Neural cell (in vitro differentiated cells): ENCODE measurements around the gene DGKA. TPM values are rescaled to one million over a fixed set of nuclear protein-coding genes. Genes with fewer than 3 reads are reported as not detected.

ENCODE experiments used
- H2AFZ ChIP-seq: fragments of 200-600, 300-800 bp; sonication (generic), shearing (Covaris generic); 2 replicates; pipeline ENCODE4 v1.6.0; 2014; ENCODE audit warnings: low read depth, mild to moderate bottlenecking, antibody characterized with exemption, low read length, moderate library complexity
- H3F3A ChIP-seq: fragments of 200-600 bp; shearing (Covaris generic); 2 replicates; pipeline ENCODE4 v1.6.1; 2016; ENCODE audit warnings: mild to moderate bottlenecking, moderate library complexity, mixed read lengths, antibody characterized with exemption, low read length; ENCODE audit not compliant: insufficient read depth, poor library complexity, severe bottlenecking
- H3K27ac ChIP-seq: fragments of 200-600, 300-800 bp; sonication (generic), shearing (Covaris generic); 2 replicates; pipeline ENCODE4 v1.5.1; 2014; ENCODE audit warnings: mild to moderate bottlenecking, low read length, moderate library complexity
- H3K27me3 ChIP-seq: fragments of 300-800, 200-600 bp; sonication (generic), shearing (Covaris generic); 2 replicates; pipeline ENCODE4 v1.6.0; 2014; ENCODE audit warnings: mild to moderate bottlenecking, low read depth, low read length, moderate library complexity; ENCODE audit not compliant: insufficient read depth
- H3K36me3 ChIP-seq: fragments of 300-800, 200-600 bp; sonication (generic), shearing (Covaris generic); 2 replicates; pipeline ENCODE4 v1.5.1; 2014; ENCODE audit warnings: mild to moderate bottlenecking, antibody characterized with exemption, low read length, moderate library complexity; ENCODE audit not compliant: insufficient read depth
- H3K4me2 ChIP-seq: fragments of 300-800, 200-600 bp; sonication (generic), shearing (Covaris generic); 2 replicates; pipeline ENCODE4 v1.6.0; 2014; ENCODE audit warnings: mild to moderate bottlenecking, low read length
- H3K4me3 ChIP-seq: fragments of 300-800, 200-600 bp; sonication (generic), shearing (Covaris generic); 2 replicates; pipeline ENCODE4 v1.5.1; 2014; ENCODE audit warnings: mild to moderate bottlenecking, low read length, moderate library complexity
- H3K79me2 ChIP-seq: fragments of 200-600 bp; shearing (Covaris generic); replicated peaks from 2 replicates; pipeline ENCODE4 v1.6.0; 2014; ENCODE audit warnings: mild to moderate bottlenecking, low read length, moderate library complexity; ENCODE audit not compliant: insufficient read depth
- H3K9ac ChIP-seq: fragments of 300-800, 200-600 bp; sonication (generic), shearing (Covaris generic); 2 replicates; pipeline ENCODE4 v1.6.1; 2016; ENCODE audit warnings: mild to moderate bottlenecking, low read length, mixed read lengths
- H3K9me2 ChIP-seq: fragments of 200-600 bp; shearing (Covaris generic); 2 replicates; pipeline ENCODE4 v1.6.1; 2016; ENCODE audit warnings: mild to moderate bottlenecking, low read length, mixed read lengths; ENCODE audit not compliant: insufficient read depth
- H3K9me3 ChIP-seq: fragments of 200-600, 300-800 bp; sonication (generic), shearing (Covaris generic); 2 replicates; pipeline ENCODE4 v1.6.1; 2016; ENCODE audit warnings: mild to moderate bottlenecking, mixed run types, low read length, moderate library complexity, mixed read lengths
- H4K20me1 ChIP-seq: fragments of 200-600 bp; shearing (Covaris generic); 2 replicates; pipeline ENCODE4 v1.6.1; 2016; ENCODE audit warnings: mild to moderate bottlenecking, mixed run types; ENCODE audit not compliant: insufficient read depth
- CTCF ChIP-seq: fragments of 450-650 bp; IDR thresholded peaks from 2 replicates; pipeline ENCODE4 v1.5.1; 2014; ENCODE audit warnings: antibody characterized with exemption, mild to moderate bottlenecking, moderate library complexity; ENCODE audit not compliant: poor library complexity, severe bottlenecking
- EP300 ChIP-seq: fragments of 450-650 bp; conservative IDR thresholded peaks from 2 replicates; pipeline ENCODE4 v1.6.1; 2014; ENCODE audit warnings: antibody characterized with exemption, mild to moderate bottlenecking, moderate library complexity; ENCODE audit not compliant: poor library complexity, severe bottlenecking
- EZH2 ChIP-seq: fragments of 200-600, 300-800 bp; shearing (Covaris generic), sonication (generic); IDR thresholded peaks from 2 replicates; pipeline ENCODE4 v1.6.1; 2014; ENCODE audit warnings: antibody characterized with exemption, low read length, borderline replicate concordance, mild to moderate bottlenecking; ENCODE audit not compliant: insufficient read depth, poor library complexity, severe bottlenecking
- MXI1 ChIP-seq: fragments of 450-650 bp; conservative IDR thresholded peaks from 2 replicates; pipeline ENCODE4 v1.6.1; 2014; ENCODE audit warnings: antibody characterized with exemption, mild to moderate bottlenecking; ENCODE audit not compliant: poor library complexity, severe bottlenecking
- POLR2AphosphoS5 ChIP-seq: IDR thresholded peaks from 2 replicates; pipeline ENCODE4 v1.6.1; 2012
- RAD21 ChIP-seq: fragments of 450-650 bp; conservative IDR thresholded peaks from 2 replicates; pipeline ENCODE4 v1.6.1; 2014; ENCODE audit warnings: antibody characterized with exemption, mild to moderate bottlenecking, moderate library complexity
- REST ChIP-seq: IDR thresholded peaks from 2 replicates; pipeline ENCODE4 v1.6.1; 2012; ENCODE audit warnings: borderline replicate concordance
- SMC3 ChIP-seq: fragments of 450-650 bp; conservative IDR thresholded peaks from 2 replicates; pipeline ENCODE4 v1.6.1; 2014; ENCODE audit warnings: antibody characterized with exemption, mild to moderate bottlenecking, moderate library complexity; ENCODE audit not compliant: poor library complexity
- TAF1 ChIP-seq: IDR thresholded peaks from 2 replicates; pipeline ENCODE4 v1.6.1; 2012; ENCODE audit warnings: low read depth
- polyA plus RNA-seq: library from polyadenylated mRNA; depleted of rRNA; stranded (reverse); fragments of >200 nt; gene quantifications from 2 replicates; pipeline ENCODE4 v1.2.3, GENCODE V29; 2014

DGKA gene
- polyA plus RNA-seq, 1 donor from 2014 or later: 1.1 TPM

GRCh38 chr12:55935738-55936151 is 4.8 kb downstream of the DGKA start:
- H3K36me3 ChIP-seq: no peaks in the 10 kb centered on the region
- no peak overlapping the region for H2AFZ ChIP-seq
- H3F3A ChIP-seq: no peaks in the 10 kb centered on the region
- peaks cover 40% of the 10 kb centered on the region for H3K27me3 ChIP-seq
- no peak overlapping the region for H3K27ac ChIP-seq
- no peaks in the 10 kb centered on the region for H4K20me1 ChIP-seq
- no peaks in the 10 kb centered on the region for H3K9me3 ChIP-seq
- TF ChIP-seq MXI1 (no peak), SMC3 (no peak), EZH2 (no peak), TAF1 (no peak), RAD21 (no peak), EP300 (no peak), POLR2AphosphoS5 (no peak), CTCF (no peak), REST (no peak)
- H3K4me2 ChIP-seq: no peak overlapping the region
- no peak overlapping the region for H3K4me3 ChIP-seq
- H3K9ac ChIP-seq: no peak overlapping the region
- H3K79me2 ChIP-seq: no peaks in the 10 kb centered on the region
- H3K9me2 ChIP-seq: no peaks in the 10 kb centered on the region

- Histone ChIP-seq H3K27me3 (peaks cover 19% of the 10 kb centered on the region), H3K9me2 (no peaks in the 10 kb centered on the region), H3K4me2 (no peak overlapping the region), H3K4me3 (no peak overlapping the region), H3K27ac (no peak overlapping the region), H3K9ac (no peak overlapping the region), H3K9me3 (no peaks in the 10 kb centered on the region), H3K79me2 (no peaks in the 10 kb centered on the region), H4K20me1 (no peaks in the 10 kb centered on the region), H3K36me3 (no peaks in the 10 kb centered on the region), H3F3A (no peaks in the 10 kb centered on the region), H2AFZ (no peak overlapping the region)
- no peak for TF ChIP-seq SMC3
- TF ChIP-seq EP300: no peak
- no peak for TF ChIP-seq EZH2
- TF ChIP-seq RAD21: no peak
- no peak for TF ChIP-seq REST
- TF ChIP-seq CTCF: no peak
- no peak for TF ChIP-seq TAF1
- TF ChIP-seq POLR2AphosphoS5: no peak
- TF ChIP-seq MXI1: no peak
Observed at GRCh38 chr12:55937981-55938380, 7.0 kb downstream of the DGKA start.
